ENCODE results near the gene FAM174B.
A peak's percentile ranks its signal among the peaks of the same experiment; 100 is the strongest.

DNA sequence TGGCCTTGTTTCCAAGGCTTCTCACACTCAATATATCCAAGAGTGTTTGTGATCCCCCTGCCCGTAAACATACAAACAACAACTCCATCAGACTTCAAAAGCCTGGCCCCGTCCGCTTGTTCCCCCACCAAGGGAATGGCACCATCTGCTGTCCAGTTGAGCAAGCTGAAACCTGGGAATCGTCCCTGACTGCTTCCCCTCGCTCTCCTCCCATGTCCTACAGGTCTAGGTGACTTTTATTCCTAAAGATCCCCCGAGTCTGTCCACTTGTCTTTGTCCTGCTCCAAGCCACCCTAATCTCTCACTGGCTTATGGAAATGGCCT, 27.9 kb upstream of the FAM174B start:
- TF ChIP-seq CTCF (IDR thresholded peaks at IDR 0.05; ENCODE audit: low read length) (peak; percentile 60), EZH2 (optimal IDR thresholded peaks at IDR 0.05; ENCODE audit: low read depth, low read length) (no peak), EZH2phosphoT487 (IDR thresholded peaks at IDR 0.05; ENCODE audit: low read length) (no peak)

Data from MM.1S (cell line).